NT2/D1 (cell line): ENCODE measurements around the gene PXMP4.

Source experiments
- YY1 ChIP-seq: IDR thresholded peaks from 2 replicates; pipeline ENCODE4 v1.6.1; 2011; ENCODE audit not compliant: insufficient read length, insufficient read depth
- ZNF274 ChIP-seq: IDR thresholded peaks from 2 replicates; pipeline ENCODE4 v1.6.1; 2011; ENCODE audit warnings: mild to moderate bottlenecking, low read depth, low read length

DNA sequence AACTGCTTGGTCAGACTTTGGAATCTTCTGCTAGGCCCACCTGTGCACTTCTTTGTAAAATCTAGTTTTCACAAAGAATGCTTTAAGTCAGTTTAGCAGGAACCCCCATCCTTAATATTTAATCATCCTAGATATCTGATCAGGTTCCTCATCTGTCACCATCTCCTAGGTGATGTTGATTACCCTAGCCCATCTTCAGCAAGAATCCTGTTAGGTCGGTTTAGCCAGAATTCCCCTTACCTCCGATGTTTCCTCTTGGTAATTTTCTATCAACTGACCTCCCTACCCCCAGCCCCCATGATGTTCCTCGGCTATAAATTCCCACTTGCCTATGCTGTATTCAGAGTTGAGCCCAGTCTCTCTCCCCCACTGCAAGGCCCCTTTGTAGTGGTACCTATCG, 9.0 kb upstream of the PXMP4 start:
- no peak for TF ChIP-seq YY1
- TF ChIP-seq ZNF274 = no peak
